PC-3 (cell line): ENCODE results near the gene STX18.

Experiments
- CTCF ChIP-seq: fragments of 300-600 bp; sonication (generic); conservative IDR thresholded peaks from 2 replicates; pipeline ENCODE4 v1.5.1; 2017; ENCODE audit warnings: antibody characterized with exemption, low read depth, mild to moderate bottlenecking, low read length
- EZH2 ChIP-seq: fragments of 300-600 bp; sonication (generic); IDR thresholded peaks from one replicate; pipeline ENCODE4 v1.6.1; 2017; ENCODE audit warnings: antibody characterized with exemption, mild to moderate bottlenecking, low read length; ENCODE audit not compliant: unreplicated experiment

- TF ChIP-seq CTCF (no peak), EZH2 (no peak)
Measured at GRCh38 chr4:4383085-4383484, 158.8 kb downstream of the STX18 start.
